ENCODE data around the gene TENM3. TPM values are rescaled to one million over a fixed set of nuclear protein-coding genes. Genes with fewer than 3 reads are reported as not detected.

The TENM3 gene
- total and polyA plus RNA-seq, 2 donors (not counting 3 experiments of a cell fraction or from before 2014, with no cell fraction given): 3.2 to 6.2 TPM

DNA sequence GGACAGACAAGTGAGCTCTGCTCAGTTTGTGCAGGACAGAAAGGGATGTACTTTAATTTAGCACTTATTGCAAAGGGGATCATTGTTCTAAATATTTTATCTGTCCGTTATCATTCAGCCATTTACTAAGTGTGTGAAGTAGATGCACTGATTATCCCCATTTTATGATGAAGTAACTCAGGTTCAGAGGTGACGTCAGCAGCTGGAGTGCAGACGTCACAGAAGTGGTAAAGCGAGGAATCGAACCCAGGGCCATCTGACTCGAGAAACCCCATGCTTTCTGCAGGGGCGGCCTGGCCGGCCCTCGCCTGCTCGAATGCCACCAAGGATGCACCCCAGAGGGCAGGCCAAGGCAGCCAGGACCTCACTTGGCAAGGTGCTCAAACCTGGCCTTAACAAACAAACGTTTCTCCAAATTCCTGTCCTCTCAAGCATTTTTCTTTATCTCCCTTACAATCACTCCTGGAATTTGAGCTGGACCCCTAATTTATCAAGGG, 599.0 kb downstream of the TENM3 start:
- FAIRE-seq (no peak), DNase-seq (ENCODE audit: low read depth, low spot score) (no peak)
- ChIA-PET CTCF (no interaction called here), POLR2A (no interaction called here)
- intact Hi-C loops (cut with micrococcal nuclease): no loop called here
- TF ChIP-seq, protein P1, sequence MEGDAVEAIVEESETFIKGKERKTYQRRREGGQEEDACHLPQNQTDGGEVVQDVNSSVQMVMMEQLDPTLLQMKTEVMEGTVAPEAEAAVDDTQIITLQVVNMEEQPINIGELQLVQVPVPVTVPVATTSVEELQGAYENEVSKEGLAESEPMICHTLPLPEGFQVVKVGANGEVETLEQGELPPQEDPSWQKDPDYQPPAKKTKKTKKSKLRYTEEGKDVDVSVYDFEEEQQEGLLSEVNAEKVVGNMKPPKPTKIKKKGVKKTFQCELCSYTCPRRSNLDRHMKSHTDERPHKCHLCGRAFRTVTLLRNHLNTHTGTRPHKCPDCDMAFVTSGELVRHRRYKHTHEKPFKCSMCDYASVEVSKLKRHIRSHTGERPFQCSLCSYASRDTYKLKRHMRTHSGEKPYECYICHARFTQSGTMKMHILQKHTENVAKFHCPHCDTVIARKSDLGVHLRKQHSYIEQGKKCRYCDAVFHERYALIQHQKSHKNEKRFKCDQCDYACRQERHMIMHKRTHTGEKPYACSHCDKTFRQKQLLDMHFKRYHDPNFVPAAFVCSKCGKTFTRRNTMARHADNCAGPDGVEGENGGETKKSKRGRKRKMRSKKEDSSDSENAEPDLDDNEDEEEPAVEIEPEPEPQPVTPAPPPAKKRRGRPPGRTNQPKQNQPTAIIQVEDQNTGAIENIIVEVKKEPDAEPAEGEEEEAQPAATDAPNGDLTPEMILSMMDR (IDR thresholded peaks at IDR 0.05; ENCODE audit: extremely low read depth in 1 of 2, insufficient read depth in 1 of 2, low read depth in 1 of 2, low read length in 2 of 2): no peak
- TF ChIP-seq GATA2 (IDR thresholded peaks at IDR 0.05; ENCODE audit: insufficient read depth, insufficient read length, low read depth, low read length) (no peak), POLR2AphosphoS5 (IDR thresholded peaks at IDR 0.05; ENCODE audit: insufficient read depth, low read depth, low read length) (no peak), FOS (IDR thresholded peaks at IDR 0.05; ENCODE audit: borderline replicate concordance, insufficient read depth, low read length) (no peak), POLR2A (IDR thresholded peaks at IDR 0.05; ENCODE audit: low read depth, low read length) (no peak), EZH2 (IDR thresholded peaks at IDR 0.05; ENCODE audit: borderline replicate concordance, low read depth, low read length, severe bottlenecking) (no peak), MYC (IDR thresholded peaks at IDR 0.05; ENCODE audit: low read depth, low read length) (no peak), JUN (IDR thresholded peaks at IDR 0.05; ENCODE audit: borderline replicate concordance, insufficient read depth, insufficient read length, low read depth) (no peak)
- TF ChIP-seq, protein P2, sequence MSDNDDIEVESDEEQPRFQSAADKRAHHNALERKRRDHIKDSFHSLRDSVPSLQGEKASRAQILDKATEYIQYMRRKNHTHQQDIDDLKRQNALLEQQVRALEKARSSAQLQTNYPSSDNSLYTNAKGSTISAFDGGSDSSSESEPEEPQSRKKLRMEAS (IDR thresholded peaks at IDR 0.05; ENCODE audit: insufficient read depth, insufficient read length): no peak
- no TSS peak for BruUV-seq (replicated peaks)
- H3K9me1 ChIP-seq (replicated peaks; ENCODE audit: control insufficient read depth, extremely low read depth, insufficient read depth, low read length): no peaks in the 10 kb centered on the region
- no peaks in the 10 kb centered on the region for H3K27me3 ChIP-seq (ENCODE audit: control insufficient read depth in 2 of 2, insufficient read depth in 2 of 2, low read length in 2 of 2)
- H4K20me1 ChIP-seq (replicated peaks; ENCODE audit: control insufficient read depth, extremely low read depth, insufficient read depth, low read length): no peaks in the 10 kb centered on the region
- no peak overlapping the region for H3K27ac ChIP-seq (ENCODE audit: insufficient read depth, low read depth, low read length)
- no peak overlapping the region for H3K9ac ChIP-seq (replicated peaks; ENCODE audit: extremely low read depth, insufficient read depth, low read length)
- H3K36me3 ChIP-seq (ENCODE audit: control insufficient read depth in 2 of 2, extremely low read depth in 1 of 2, insufficient read depth in 2 of 2, low read length in 2 of 2): no peaks in the 10 kb centered on the region
- no peak overlapping the region for H3K4me2 ChIP-seq (ENCODE audit: insufficient read depth, low read length)
- no peak overlapping the region for H2AFZ ChIP-seq (ENCODE audit: low read depth, low read length)
- no peaks in the 10 kb centered on the region for H3K9me3 ChIP-seq (replicated peaks; ENCODE audit: control insufficient read depth, insufficient read depth, low read length)
- dilution Hi-C loops (cut with MboI; ENCODE audit: extremely low pct_ligation_motif_present, low sequenced_read_pairs): no loop called here
- no peak overlapping the region for H3K4me3 ChIP-seq (replicated peaks in 1 of 3; ENCODE audit: insufficient read depth in 1 of 3, low read depth in 1 of 3, low read length in 3 of 3)
- H3K4me1 ChIP-seq (ENCODE audit: control insufficient read depth, extremely low read depth, insufficient read depth, low read length): no peaks in the 10 kb centered on the region
- no peaks in the 10 kb centered on the region for H3K79me2 ChIP-seq (ENCODE audit: control insufficient read depth, insufficient read depth, low read length)
